Mammary epithelial cell (primary cell): ENCODE results near the gene CENPB.

Experiments used
- EZH2 ChIP-seq: IDR thresholded peaks from 2 replicates; pipeline ENCODE4 v1.6.1; 2012; ENCODE audit warnings: low read length, inconsistent platforms, borderline replicate concordance
- TF ChIP-seq, protein P1 (sequence below), 2 donors: IDR thresholded peaks in 1 of 2; conservative IDR thresholded peaks in 1 of 2; 2 replicates each; pipeline ENCODE4 v1.5.1; 2011 to 2012; ENCODE audit warnings: inconsistent platforms in 2 of 2, low read length in 2 of 2, mild to moderate bottlenecking in 2 of 2, control low read depth in 1 of 2, low read depth in 1 of 2; ENCODE audit not compliant: insufficient read depth in 1 of 2; ENCODE audit errors: extremely low read depth in 1 of 2

DNA sequence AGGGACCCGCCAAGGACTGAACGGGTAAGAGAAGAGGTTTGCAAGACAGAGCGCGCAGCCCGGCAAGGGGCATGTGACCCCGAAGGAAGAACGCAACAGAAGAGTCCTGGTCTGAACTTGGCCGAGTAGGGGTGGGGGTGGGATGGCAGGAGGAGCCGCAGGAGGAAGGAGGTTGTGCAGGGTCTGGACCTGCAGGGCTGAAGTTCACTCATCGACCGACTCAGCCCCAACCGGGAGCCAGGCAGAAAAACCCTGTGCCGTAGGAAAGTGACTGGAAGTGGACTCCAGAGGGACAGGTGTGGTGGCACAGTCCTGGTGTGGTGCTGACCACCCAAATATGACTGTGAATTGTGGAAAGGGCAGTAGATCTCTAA lies 34.2 kb downstream of the CENPB start:
- TF ChIP-seq, protein P1, sequence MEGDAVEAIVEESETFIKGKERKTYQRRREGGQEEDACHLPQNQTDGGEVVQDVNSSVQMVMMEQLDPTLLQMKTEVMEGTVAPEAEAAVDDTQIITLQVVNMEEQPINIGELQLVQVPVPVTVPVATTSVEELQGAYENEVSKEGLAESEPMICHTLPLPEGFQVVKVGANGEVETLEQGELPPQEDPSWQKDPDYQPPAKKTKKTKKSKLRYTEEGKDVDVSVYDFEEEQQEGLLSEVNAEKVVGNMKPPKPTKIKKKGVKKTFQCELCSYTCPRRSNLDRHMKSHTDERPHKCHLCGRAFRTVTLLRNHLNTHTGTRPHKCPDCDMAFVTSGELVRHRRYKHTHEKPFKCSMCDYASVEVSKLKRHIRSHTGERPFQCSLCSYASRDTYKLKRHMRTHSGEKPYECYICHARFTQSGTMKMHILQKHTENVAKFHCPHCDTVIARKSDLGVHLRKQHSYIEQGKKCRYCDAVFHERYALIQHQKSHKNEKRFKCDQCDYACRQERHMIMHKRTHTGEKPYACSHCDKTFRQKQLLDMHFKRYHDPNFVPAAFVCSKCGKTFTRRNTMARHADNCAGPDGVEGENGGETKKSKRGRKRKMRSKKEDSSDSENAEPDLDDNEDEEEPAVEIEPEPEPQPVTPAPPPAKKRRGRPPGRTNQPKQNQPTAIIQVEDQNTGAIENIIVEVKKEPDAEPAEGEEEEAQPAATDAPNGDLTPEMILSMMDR (conservative IDR thresholded peaks at IDR 0.05 in 1 of 2, IDR thresholded peaks at IDR 0.05 in 1 of 2; ENCODE audit: extremely low read depth in 1 of 2, insufficient read depth in 1 of 2, low read depth in 1 of 2, low read length in 2 of 2): no peak
- no peak for TF ChIP-seq EZH2
